ENCODE measurements around the gene STX7.

GRCh38 chr6:132404330-132404729 lies 108.6 kb downstream of the STX7 start:
- no peak for TF ChIP-seq POLR2A (IDR thresholded peaks at IDR 0.05)
- no peak for TF ChIP-seq CTCF (IDR thresholded peaks at IDR 0.05)
